ENCODE measurements around the gene HS6ST3. TPM values are rescaled to one million over a fixed set of nuclear protein-coding genes. Genes with fewer than 3 reads are reported as not detected.

The HS6ST3 gene
- total RNA-seq (2022; extraction: Qiagen RNA extraction): not detected in 5 replicates

DNA sequence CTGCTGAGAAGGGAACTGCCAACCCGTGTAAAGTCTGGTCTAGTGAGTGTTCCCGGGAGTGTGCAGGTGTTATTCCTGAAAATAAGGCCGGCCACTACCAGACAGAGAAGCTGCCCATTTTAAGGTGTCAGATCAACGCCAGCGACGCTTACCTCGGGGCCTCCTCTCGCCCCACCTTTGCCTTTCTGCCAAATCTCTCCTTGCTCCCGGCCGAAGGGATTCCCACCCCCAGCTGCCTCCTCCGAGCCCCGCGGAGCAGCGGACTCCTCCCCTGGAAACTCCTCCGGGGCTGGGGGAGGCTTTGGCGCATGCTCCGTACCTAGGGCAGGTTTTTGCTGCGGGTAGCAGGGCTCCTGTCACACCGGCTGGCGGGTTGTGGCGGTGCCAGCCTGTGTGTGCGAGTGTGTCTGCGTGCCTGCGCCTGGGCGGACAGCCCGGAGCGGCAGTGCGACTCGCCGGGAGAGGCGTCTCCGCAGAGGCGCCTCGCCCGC lies at the start of gene HS6ST3:
TSS of gene HS6ST3 (plus strand) at position 359 of the 491 bp plus-strand sequence.

DNA sequence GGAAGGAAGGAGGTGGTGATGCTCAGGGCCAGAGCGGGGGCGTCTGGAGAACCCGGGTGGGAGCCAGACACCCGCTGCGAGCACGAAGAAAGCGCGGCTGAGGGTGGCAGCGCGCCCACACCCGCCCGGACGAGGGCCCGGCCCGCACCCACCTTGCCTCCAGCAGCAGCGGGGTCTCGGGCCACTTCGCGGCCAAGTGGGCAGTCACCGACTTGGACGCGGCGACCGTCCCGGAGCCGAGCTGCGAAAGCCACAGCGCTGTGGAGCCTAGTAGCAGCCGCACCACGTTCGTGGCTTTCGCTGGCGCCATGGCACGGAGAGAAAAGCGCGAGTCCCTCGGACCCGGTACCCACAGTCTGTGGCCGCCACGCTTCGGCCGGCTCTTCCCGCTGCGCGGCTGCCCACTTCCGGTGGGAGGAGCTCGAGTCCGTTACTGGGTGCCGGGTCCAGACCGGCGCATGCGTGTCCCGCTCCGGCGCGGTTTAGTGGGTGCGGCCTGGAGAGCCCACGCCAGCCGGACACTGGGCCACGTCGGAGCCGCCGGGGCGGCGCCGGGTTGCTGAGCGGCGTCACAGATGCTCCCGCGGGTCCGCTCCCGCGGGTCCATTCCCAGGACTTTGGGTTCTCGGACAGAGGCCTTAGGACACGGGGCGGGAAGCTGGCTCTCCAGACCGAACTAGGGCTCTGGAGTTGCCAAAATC lies 36.8 kb upstream of the HS6ST3 start, which contains the start of gene UGGT2:
TSS of gene UGGT2 (minus strand) at position 399 of the 701 bp plus-strand sequence. CDS start at position 310, 89 bp downstream.

Other genes starting within 250 kb of the HS6ST3 start
- gene UGGT2, start 36.7 kb upstream of the HS6ST3 start, total RNA-seq (2022; extraction: Qiagen RNA extraction): 7.9 to 10.5 TPM (median 9.8 TPM) in 5 replicates

Measured in A549 treated with CORT108297 at 1 μM for 4 hours (cell line).